ENCODE measurements around the gene IFNL2.

Gene IFNL2

GRCh38 chr19:39316627-39317321 is 48.6 kb downstream of the IFNL2 start:
- no peak overlapping the region for H3K27ac ChIP-seq (ENCODE audit: low read depth, low read length, poor library complexity, severe bottlenecking)
- no peak overlapping the region for H2AFZ ChIP-seq (ENCODE audit: low read length)
- H3K36me3 ChIP-seq (ENCODE audit: insufficient read depth, low read length): peaks cover 12% of the 10 kb centered on the region; the same call in 1 of the 2 replicates
- 0 out of 2 replicates have a peak, but pooled peaks cover 5% of the 10 kb centered on the region for H3K27me3 ChIP-seq (ENCODE audit: insufficient read depth, low read length)
- no peaks in the 10 kb centered on the region for H3K79me2 ChIP-seq (ENCODE audit: insufficient read depth, low read length)
- H3K9me3 ChIP-seq (ENCODE audit: low read length): no peaks in the 10 kb centered on the region
- TF ChIP-seq CTCF (IDR thresholded peaks at IDR 0.05; ENCODE audit: low read length) (no peak), EZH2 (IDR thresholded peaks at IDR 0.05; ENCODE audit: borderline replicate concordance, low read length) (no peak)
- no peaks in the 10 kb centered on the region for H4K20me1 ChIP-seq (ENCODE audit: insufficient read depth, low read length)
- no peak overlapping the region for H3K4me2 ChIP-seq (ENCODE audit: low read length)
- no peak overlapping the region for H3K4me3 ChIP-seq (ENCODE audit: low read depth, low read length, poor library complexity, severe bottlenecking)
- H3K9me2 ChIP-seq (ENCODE audit: low read depth, low read length): no peaks in the 10 kb centered on the region
- H3K4me1 ChIP-seq (ENCODE audit: insufficient read depth, low read length, severe bottlenecking): peaks cover 15% of the 10 kb centered on the region
- no peak overlapping the region for H3K9ac ChIP-seq (ENCODE audit: low read length)
- no peaks in the 10 kb centered on the region; the same call in 1 of the 2 replicates for H3F3A ChIP-seq (ENCODE audit: insufficient read depth, low read length)

GRCh38 chr19:39317476-39317875 is 49.3 kb downstream of the IFNL2 start:
- H3K4me1 ChIP-seq (ENCODE audit: insufficient read depth, low read length, severe bottlenecking): peaks cover 15% of the 10 kb centered on the region
- no peak for TF ChIP-seq EZH2 (IDR thresholded peaks at IDR 0.05; ENCODE audit: borderline replicate concordance, low read length)
- no peak for TF ChIP-seq CTCF (IDR thresholded peaks at IDR 0.05; ENCODE audit: low read length)
- H3K9me3 ChIP-seq (ENCODE audit: low read length): no peaks in the 10 kb centered on the region
- H3K79me2 ChIP-seq (ENCODE audit: insufficient read depth, low read length): no peaks in the 10 kb centered on the region
- H3K27ac ChIP-seq (ENCODE audit: low read depth, low read length, poor library complexity, severe bottlenecking): no peak overlapping the region
- no peak overlapping the region for H2AFZ ChIP-seq (ENCODE audit: low read length)
- no peak overlapping the region for H3K4me2 ChIP-seq (ENCODE audit: low read length)
- H3K36me3 ChIP-seq (ENCODE audit: insufficient read depth, low read length): peaks cover 12% of the 10 kb centered on the region; the same call in 1 of the 2 replicates
- no peak overlapping the region for H3K4me3 ChIP-seq (ENCODE audit: low read depth, low read length, poor library complexity, severe bottlenecking)
- H3K9me2 ChIP-seq (ENCODE audit: low read depth, low read length): no peaks in the 10 kb centered on the region
- H3F3A ChIP-seq (ENCODE audit: insufficient read depth, low read length): no peaks in the 10 kb centered on the region; the same call in 1 of the 2 replicates
- H3K27me3 ChIP-seq (ENCODE audit: insufficient read depth, low read length): 0 out of 2 replicates have a peak, but pooled peaks cover 5% of the 10 kb centered on the region
- no peaks in the 10 kb centered on the region for H4K20me1 ChIP-seq (ENCODE audit: insufficient read depth, low read length)
- H3K9ac ChIP-seq (ENCODE audit: low read length): no peak overlapping the region

DNA sequence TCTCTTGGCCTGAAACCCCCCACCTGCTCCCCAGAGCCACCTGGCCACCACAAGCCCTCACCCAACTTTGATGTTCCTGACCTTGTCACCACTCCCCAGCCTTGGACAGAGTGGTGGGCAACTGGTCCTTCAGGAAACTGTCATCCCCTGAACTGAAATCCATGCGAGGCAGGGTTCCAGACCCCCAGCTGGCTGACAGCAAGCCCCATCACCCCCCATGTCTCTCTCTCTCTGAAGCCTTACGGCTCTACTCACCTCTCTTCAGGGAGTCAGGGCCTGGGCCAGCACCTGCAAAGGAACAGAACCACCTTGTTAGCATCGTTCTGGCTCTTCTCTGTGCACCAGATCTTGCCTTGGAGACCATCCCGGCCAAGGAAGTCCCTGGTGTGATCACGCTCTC is 49.9 kb downstream of the IFNL2 start:
- Histone ChIP-seq H3K9ac (ENCODE audit: low read length) (no peak overlapping the region), H3K27me3 (ENCODE audit: insufficient read depth, low read length) (0 out of 2 replicates have a peak, but pooled peaks cover 5% of the 10 kb centered on the region), H3K4me1 (ENCODE audit: insufficient read depth, low read length, severe bottlenecking) (peaks cover 15% of the 10 kb centered on the region), H3K4me3 (ENCODE audit: low read depth, low read length, poor library complexity, severe bottlenecking) (no peak overlapping the region), H3K4me2 (ENCODE audit: low read length) (no peak overlapping the region), H3F3A (ENCODE audit: insufficient read depth, low read length) (no peaks in the 10 kb centered on the region; the same call in 1 of the 2 replicates), H3K36me3 (ENCODE audit: insufficient read depth, low read length) (peaks cover 12% of the 10 kb centered on the region; the same call in 1 of the 2 replicates), H2AFZ (ENCODE audit: low read length) (no peak overlapping the region), H3K79me2 (ENCODE audit: insufficient read depth, low read length) (no peaks in the 10 kb centered on the region), H3K9me2 (ENCODE audit: low read depth, low read length) (no peaks in the 10 kb centered on the region), H4K20me1 (ENCODE audit: insufficient read depth, low read length) (no peaks in the 10 kb centered on the region), H3K9me3 (ENCODE audit: low read length) (no peaks in the 10 kb centered on the region), H3K27ac (ENCODE audit: low read depth, low read length, poor library complexity, severe bottlenecking) (no peak overlapping the region)
- TF ChIP-seq CTCF (IDR thresholded peaks at IDR 0.05; ENCODE audit: low read length) (no peak), EZH2 (IDR thresholded peaks at IDR 0.05; ENCODE audit: borderline replicate concordance, low read length) (no peak)
